ENCODE results near the gene TMEM154.

Gene TMEM154

GRCh38 chr4:152620218-152620617, 59.6 kb downstream of the TMEM154 start:
- DNase-seq, result no peak

- no peak for DNase-seq
Measured at GRCh38 chr4:152619556-152619955, 60.2 kb downstream of the TMEM154 start.

GRCh38 chr4:152618971-152619370, 60.8 kb downstream of the TMEM154 start:
- no peak for DNase-seq

GRCh38 chr4:152616804-152617203, 63.0 kb downstream of the TMEM154 start:
- no peak for DNase-seq

- no peak for DNase-seq
Measured at GRCh38 chr4:152613841-152614721, 65.7 kb downstream of the TMEM154 start.

- DNase-seq, result no peak
Measured at GRCh38 chr4:152613351-152613750, 66.4 kb downstream of the TMEM154 start.

- DNase-seq, result no peak
Measured at GRCh38 chr4:152610131-152610530, 69.7 kb downstream of the TMEM154 start.

GRCh38 chr4:152609481-152609880, 70.3 kb downstream of the TMEM154 start:
- no peak for DNase-seq

GRCh38 chr4:152607178-152607577, 72.6 kb downstream of the TMEM154 start:
- DNase-seq, result peak; percentile 4

GRCh38 chr4:152606753-152607152, 73.0 kb downstream of the TMEM154 start:
- no peak for DNase-seq

GRCh38 chr4:152605641-152606335, 74.0 kb downstream of the TMEM154 start:
- DNase-seq, result peak; percentile 17

GRCh38 chr4:152605031-152605430, 74.8 kb downstream of the TMEM154 start:
- DNase-seq, result no peak

- no peak for DNase-seq
Measured at GRCh38 chr4:152601156-152601555, 78.6 kb downstream of the TMEM154 start.

- DNase-seq, result no peak
Measured at GRCh38 chr4:152599636-152600035, 80.2 kb downstream of the TMEM154 start.

GRCh38 chr4:152599095-152599494, 80.7 kb downstream of the TMEM154 start:
- no peak for DNase-seq

- DNase-seq, result no peak
Measured at GRCh38 chr4:152598454-152598853, 81.3 kb downstream of the TMEM154 start.

GRCh38 chr4:152594978-152595925, 84.5 kb downstream of the TMEM154 start:
- no peak for DNase-seq

- DNase-seq, result no peak
Measured at GRCh38 chr4:152594057-152594456, 85.7 kb downstream of the TMEM154 start.

- DNase-seq, result no peak
Measured at GRCh38 chr4:152591876-152592275, 87.9 kb downstream of the TMEM154 start.

GRCh38 chr4:152591396-152591795, 88.4 kb downstream of the TMEM154 start:
- DNase-seq, result peak; percentile 26

GRCh38 chr4:152590179-152591031, 89.4 kb downstream of the TMEM154 start:
- no peak for DNase-seq

- DNase-seq, result no peak
Measured at GRCh38 chr4:152588869-152589268, 90.9 kb downstream of the TMEM154 start.
